SK-N-MC (cell line): ENCODE data around the gene SIN3B.

Experiments used
- EZH2 ChIP-seq: fragments of 200-600 bp; sonication (generic); IDR thresholded peaks from one replicate; pipeline ENCODE4 v1.6.1; 2017; ENCODE audit warnings: antibody characterized with exemption
- FOXP2 ChIP-seq: optimal IDR thresholded peaks from 2 replicates; pipeline ENCODE3; 2011; ENCODE audit warnings: mild to moderate bottlenecking, moderate library complexity; ENCODE audit not compliant: insufficient read depth; ENCODE audit errors: extremely low read length, control extremely low read depth
- POLR2AphosphoS5 ChIP-seq: IDR thresholded peaks from 2 replicates; pipeline ENCODE4 v1.6.1; 2012; ENCODE audit warnings: mild to moderate bottlenecking, low read depth, low read length, borderline replicate concordance

GRCh38 chr19:16928351-16928750, 99.2 kb downstream of the SIN3B start:
- TF ChIP-seq EZH2: no peak
- no peak for TF ChIP-seq FOXP2
- no peak for TF ChIP-seq POLR2AphosphoS5
